Keratinocyte (primary cell): Measurements from ENCODE around the gene ZMYM2. TPM values are rescaled to one million over a fixed set of nuclear protein-coding genes. Genes with fewer than 3 reads are reported as not detected.

Experiments used
- DNase-seq: peaks from one replicate; pipeline ENCODE4 v3.0.0-alpha.2; 2011; ENCODE audit warnings: low read depth, missing footprints, low spot score
- FAIRE-seq: peaks from 2 replicates; lab custom pipeline; 2011; peaks lifted over from hg19 to GRCh38; lab: Jason Lieb, UNC
- H2AFZ ChIP-seq: 2 replicates; pipeline ENCODE4 v1.6.0; 2012; ENCODE audit warnings: low read length, control low read depth, inconsistent platforms; ENCODE audit not compliant: control insufficient read depth
- H3K27ac ChIP-seq: 2 replicates; pipeline ENCODE4 v1.5.1; 2011; ENCODE audit warnings: low read length; ENCODE audit not compliant: control insufficient read depth, insufficient read depth
- H3K27me3 ChIP-seq: 3 replicates; pipeline ENCODE4 v1.6.0; 2011; ENCODE audit warnings: low read length; ENCODE audit not compliant: control insufficient read depth, insufficient read depth; ENCODE audit errors: extremely low read depth
- H3K36me3 ChIP-seq, 2 experiments: 2 replicates in 1 of 2; 3 replicates in 1 of 2; pipeline ENCODE4 v1.5.1; 2011; ENCODE audit warnings: low read length in 2 of 2, mild to moderate bottlenecking in 1 of 2; ENCODE audit not compliant: control insufficient read depth in 2 of 2, insufficient read depth in 2 of 2; ENCODE audit errors: extremely low read depth in 1 of 2
- H3K4me1 ChIP-seq: 3 replicates; pipeline ENCODE4 v1.5.1; 2011; ENCODE audit warnings: low read length; ENCODE audit not compliant: control insufficient read depth, insufficient read depth; ENCODE audit errors: extremely low read depth
- H3K4me2 ChIP-seq: 3 replicates; pipeline ENCODE4 v1.6.0; 2011; ENCODE audit warnings: low read depth, low read length; ENCODE audit not compliant: control insufficient read depth, insufficient read depth; ENCODE audit errors: extremely low read depth
- H3K4me3 ChIP-seq, 3 experiments: fragments of 200-600 bp in 1 of 3; sonication (generic) in 1 of 3; 2 replicates in 2 of 3; 3 replicates in 1 of 3; pipeline ENCODE4 v1.5.1; 2011 to 2016; ENCODE audit warnings: low read length in 3 of 3, mild to moderate bottlenecking in 3 of 3, control low read depth in 2 of 3, inconsistent platforms in 1 of 3, low read depth in 1 of 3, mixed read lengths in 1 of 3, mixed run types in 1 of 3, moderate library complexity in 1 of 3; ENCODE audit not compliant: control insufficient read depth in 2 of 3, insufficient read depth in 2 of 3; ENCODE audit errors: extremely low read depth in 1 of 3
- H3K79me2 ChIP-seq: 2 replicates; pipeline ENCODE4 v1.6.0; 2012; ENCODE audit warnings: low read length; ENCODE audit not compliant: control insufficient read depth, insufficient read depth
- H3K9ac ChIP-seq: 3 replicates; pipeline ENCODE4 v1.6.0; 2011; ENCODE audit warnings: low read length; ENCODE audit not compliant: control insufficient read depth, insufficient read depth; ENCODE audit errors: extremely low read depth
- H3K9me1 ChIP-seq: 3 replicates; pipeline ENCODE4 v1.6.0; 2011; ENCODE audit warnings: low read length; ENCODE audit not compliant: control insufficient read depth, insufficient read depth; ENCODE audit errors: extremely low read depth
- H3K9me3 ChIP-seq: 2 replicates; pipeline ENCODE4 v1.5.1; 2012; ENCODE audit warnings: low read depth, low read length; ENCODE audit not compliant: control insufficient read depth
- H4K20me1 ChIP-seq: 3 replicates; pipeline ENCODE4 v1.6.0; 2011; ENCODE audit warnings: low read length; ENCODE audit not compliant: control insufficient read depth, insufficient read depth; ENCODE audit errors: extremely low read depth
- CTCF ChIP-seq, 3 experiments: IDR thresholded peaks in 1 of 3; conservative IDR thresholded peaks in 1 of 3; optimal IDR thresholded peaks in 1 of 3; 2 replicates in 2 of 3; 3 replicates in 1 of 3; pipeline versions ENCODE3 to v1.5.1; 2011; ENCODE audit warnings: low read length in 3 of 3, mild to moderate bottlenecking in 3 of 3, moderate library complexity in 2 of 3, control low read depth in 1 of 3, inconsistent platforms in 1 of 3; ENCODE audit not compliant: insufficient read depth in 2 of 3; ENCODE audit errors: extremely low read depth in 1 of 3
- EZH2 ChIP-seq: IDR thresholded peaks from one replicate; pipeline ENCODE4 v1.6.1; 2012; ENCODE audit warnings: inconsistent platforms, mild to moderate bottlenecking, low read length, moderate library complexity
- dilution Hi-C: fragments of 300-500 bp; cut with MboI; formaldehyde crosslinking; loops from one replicate; pipeline ENCODE4 v1.7.0; 2020; ENCODE audit warnings: low sequenced_read_pairs; ENCODE audit not compliant: extremely low pct_ligation_motif_present
- polyA plus RNA-seq, 5 experiments: library from polyadenylated mRNA; depleted of rRNA in 3 of 5; stranded (reverse) in 3 of 5; stranded (forward) in 1 of 5; unstranded in 1 of 5; fragments of >200 nt; gene quantifications; 1 replicate in 1 of 5; 2 replicates in 3 of 5; 3 replicates in 1 of 5; pipeline versions ENCODE4 v1.2.1 to v1.2.3, GENCODE V29; 2011 to 2012; ENCODE audit warnings: missing spikeins in 2 of 5, low read depth in 1 of 5, low replicate concordance in 1 of 5

ZMYM2 gene
- polyA plus RNA-seq, 1 donor (not counting 4 experiments of a cell fraction or from before 2014, with no cell fraction given) = 51.3 TPM

- H3K27me3 ChIP-seq = peaks cover 19% of the 10 kb centered on the region
- dilution Hi-C loops = no loop called here
- no peak for FAIRE-seq
Measured at GRCh38 chr13:20130012-20130411, 171.5 kb downstream of the ZMYM2 start.

GRCh38 chr13:20130652-20131051 is 172.1 kb downstream of the ZMYM2 start:
- TF ChIP-seq EZH2 (no peak), CTCF (optimal IDR thresholded peaks at IDR 0.05 in 1 of 3, IDR thresholded peaks at IDR 0.05 in 1 of 3, conservative IDR thresholded peaks at IDR 0.05 in 1 of 3; ENCODE audit: extremely low read depth in 1 of 3, insufficient read depth in 2 of 3, low read length in 3 of 3) (no peak)
- H3K4me1 ChIP-seq = peaks cover 7% of the 10 kb centered on the region
- dilution Hi-C loops = no loop called here
- no peaks in the 10 kb centered on the region for H3K9me1 ChIP-seq
- no peak overlapping the region for H3K9ac ChIP-seq
- H3K4me2 ChIP-seq = no peak overlapping the region
- no peaks in the 10 kb centered on the region for H3K9me3 ChIP-seq
- FAIRE-seq (no peak), DNase-seq (no peak)
- no peaks in the 10 kb centered on the region for H3K36me3 ChIP-seq
- no peak overlapping the region for H3K4me3 ChIP-seq
- H3K79me2 ChIP-seq = no peaks in the 10 kb centered on the region
- H3K27me3 ChIP-seq = peaks cover 19% of the 10 kb centered on the region
- H3K27ac ChIP-seq = no peak overlapping the region
- H2AFZ ChIP-seq = no peak overlapping the region
- no peaks in the 10 kb centered on the region for H4K20me1 ChIP-seq

More at GRCh38 chr13:20130012-20130411, 171.5 kb downstream of the ZMYM2 start:
- no peaks in the 10 kb centered on the region for H3K9me3 ChIP-seq
- no peak overlapping the region for H3K4me3 ChIP-seq
- no peaks in the 10 kb centered on the region for H3K9me1 ChIP-seq
- no peak for DNase-seq
- H3K4me2 ChIP-seq = no peak overlapping the region
- H2AFZ ChIP-seq = no peak overlapping the region
- no peaks in the 10 kb centered on the region for H4K20me1 ChIP-seq
- H3K4me1 ChIP-seq = peaks cover 10% of the 10 kb centered on the region
- H3K9ac ChIP-seq = no peak overlapping the region
- H3K27ac ChIP-seq = no peak overlapping the region
- H3K79me2 ChIP-seq = no peaks in the 10 kb centered on the region
- no peaks in the 10 kb centered on the region for H3K36me3 ChIP-seq
- TF ChIP-seq EZH2 (peak; percentile 29), CTCF (optimal IDR thresholded peaks at IDR 0.05 in 1 of 3, IDR thresholded peaks at IDR 0.05 in 1 of 3, conservative IDR thresholded peaks at IDR 0.05 in 1 of 3; ENCODE audit: extremely low read depth in 1 of 3, insufficient read depth in 2 of 3, low read length in 3 of 3) (no peak)
